ENCODE results near the gene UTP11. TPM values are rescaled to one million over a fixed set of nuclear protein-coding genes. Genes with fewer than 3 reads are reported as not detected.

Gene UTP11
- total RNA-seq, 1 donor from 2014 or later = 29.1 TPM

- Histone ChIP-seq H3K36me3 (no peaks in the 10 kb centered on the region), H3K9me3 (no peaks in the 10 kb centered on the region), H3K4me3 (no peak overlapping the region), H3K27me3 (peaks cover 7% of the 10 kb centered on the region), H3K27ac (no peak overlapping the region), H3K4me1 (no peaks in the 10 kb centered on the region)
- intact Hi-C loops (cut with DNase I) = no loop called here
- TF ChIP-seq CTCF (IDR thresholded peaks at IDR 0.05) = no peak
- no peak for DNase-seq
- ATAC-seq = no peak
Measured at GRCh38 chr1:38072858-38073257, 60.3 kb downstream of the UTP11 start.

GRCh38 chr1:38073534-38074301, 61.2 kb downstream of the UTP11 start:
- Histone ChIP-seq H3K4me1 (no peaks in the 10 kb centered on the region), H3K36me3 (no peaks in the 10 kb centered on the region), H3K9me3 (no peaks in the 10 kb centered on the region), H3K27me3 (peaks cover 7% of the 10 kb centered on the region), H3K4me3 (no peak overlapping the region), H3K27ac (no peak overlapping the region)
- no peak for TF ChIP-seq CTCF (IDR thresholded peaks at IDR 0.05)
- DNase-seq = no peak
- intact Hi-C loops (cut with DNase I) = no loop called here
- ATAC-seq = no peak

- intact Hi-C loops (cut with DNase I) = no loop called here
- no peak for TF ChIP-seq CTCF (IDR thresholded peaks at IDR 0.05)
- no peaks in the 10 kb centered on the region for H3K4me1 ChIP-seq
- H3K9me3 ChIP-seq = no peaks in the 10 kb centered on the region
- H3K4me3 ChIP-seq = no peak overlapping the region
- H3K27me3 ChIP-seq = peaks cover 7% of the 10 kb centered on the region
- H3K36me3 ChIP-seq = no peaks in the 10 kb centered on the region
- no peak for ATAC-seq
- H3K27ac ChIP-seq = no peak overlapping the region
- DNase-seq = no peak
Measured at GRCh38 chr1:38074302-38074677, 61.8 kb downstream of the UTP11 start.

Other genes starting within 250 kb of the UTP11 start
- gene EPHA10, start 247.6 kb upstream of the UTP11 start, total RNA-seq = 1.4 TPM
- gene MANEAL, start 218.9 kb upstream of the UTP11 start, total RNA-seq = 6.9 TPM
- gene C1orf122, start 204.9 kb upstream of the UTP11 start, total RNA-seq = 29.7 TPM
- gene YRDC, start 204.5 kb upstream of the UTP11 start, total RNA-seq = 14.8 TPM
- 26.3 TPM for gene MTF1, start 153.1 kb upstream of the UTP11 start, total RNA-seq
- 44.8 TPM for gene INPP5B, start 65.7 kb upstream of the UTP11 start, total RNA-seq
- 48.7 TPM for gene SF3A3, start 22.7 kb upstream of the UTP11 start, total RNA-seq
- 22.4 TPM for gene FHL3, start 7.2 kb upstream of the UTP11 start, total RNA-seq
- not detected for gene POU3F1, start 34.1 kb downstream of the UTP11 start, total RNA-seq